ENCODE data around the gene ZNF14. TPM values are rescaled to one million over a fixed set of nuclear protein-coding genes. Genes with fewer than 3 reads are reported as not detected.
"Not testable (repeated sequence)": the region's sequence is repeated elsewhere in the genome, so short reads cannot be mapped to it uniquely, and the experiment has no call there.

Gene ZNF14
- total RNA-seq, 1 donor from 2014 or later, result 3.4 TPM

DNA sequence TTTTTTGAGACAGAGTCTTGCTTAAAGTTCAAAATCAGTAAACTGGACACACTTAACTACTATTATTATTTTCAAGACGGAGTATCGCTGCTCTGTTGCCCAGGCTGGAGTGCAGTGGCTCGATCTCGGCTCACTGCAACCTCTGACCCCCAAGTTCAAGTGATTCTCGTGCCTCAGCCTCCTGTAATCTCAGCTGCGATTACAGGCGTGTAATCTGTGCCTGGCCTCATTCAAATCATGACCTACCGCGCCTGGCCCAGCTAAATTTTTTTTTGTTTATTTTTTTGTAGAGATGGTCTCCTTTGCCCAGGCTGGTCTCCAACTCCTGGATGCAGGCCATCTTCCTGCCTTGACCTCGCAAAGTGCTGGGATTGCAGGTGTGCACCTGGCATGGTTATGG, 41.2 kb downstream of the ZNF14 start:
- TF ChIP-seq, protein P1, sequence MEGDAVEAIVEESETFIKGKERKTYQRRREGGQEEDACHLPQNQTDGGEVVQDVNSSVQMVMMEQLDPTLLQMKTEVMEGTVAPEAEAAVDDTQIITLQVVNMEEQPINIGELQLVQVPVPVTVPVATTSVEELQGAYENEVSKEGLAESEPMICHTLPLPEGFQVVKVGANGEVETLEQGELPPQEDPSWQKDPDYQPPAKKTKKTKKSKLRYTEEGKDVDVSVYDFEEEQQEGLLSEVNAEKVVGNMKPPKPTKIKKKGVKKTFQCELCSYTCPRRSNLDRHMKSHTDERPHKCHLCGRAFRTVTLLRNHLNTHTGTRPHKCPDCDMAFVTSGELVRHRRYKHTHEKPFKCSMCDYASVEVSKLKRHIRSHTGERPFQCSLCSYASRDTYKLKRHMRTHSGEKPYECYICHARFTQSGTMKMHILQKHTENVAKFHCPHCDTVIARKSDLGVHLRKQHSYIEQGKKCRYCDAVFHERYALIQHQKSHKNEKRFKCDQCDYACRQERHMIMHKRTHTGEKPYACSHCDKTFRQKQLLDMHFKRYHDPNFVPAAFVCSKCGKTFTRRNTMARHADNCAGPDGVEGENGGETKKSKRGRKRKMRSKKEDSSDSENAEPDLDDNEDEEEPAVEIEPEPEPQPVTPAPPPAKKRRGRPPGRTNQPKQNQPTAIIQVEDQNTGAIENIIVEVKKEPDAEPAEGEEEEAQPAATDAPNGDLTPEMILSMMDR (IDR thresholded peaks at IDR 0.05), result no peak
- no peak overlapping the region for H3K27ac Mint-ChIP-seq (ENCODE audit: unreplicated experiment)
- peaks cover 3% of the 10 kb centered on the region for H3K9me3 Mint-ChIP-seq (ENCODE audit: low read depth)
- DNase-seq (ENCODE audit: low spot score), result no peak
- H3K4me3 Mint-ChIP-seq (ENCODE audit: unreplicated experiment), result no peak overlapping the region
- peaks cover 4% of the 10 kb centered on the region for H3K36me3 Mint-ChIP-seq (ENCODE audit: low read depth)
- H3K27me3 Mint-ChIP-seq (ENCODE audit: low read depth), result no peaks in the 10 kb centered on the region
- no peaks in the 10 kb centered on the region for H3K4me1 Mint-ChIP-seq (ENCODE audit: low read depth)

DNA sequence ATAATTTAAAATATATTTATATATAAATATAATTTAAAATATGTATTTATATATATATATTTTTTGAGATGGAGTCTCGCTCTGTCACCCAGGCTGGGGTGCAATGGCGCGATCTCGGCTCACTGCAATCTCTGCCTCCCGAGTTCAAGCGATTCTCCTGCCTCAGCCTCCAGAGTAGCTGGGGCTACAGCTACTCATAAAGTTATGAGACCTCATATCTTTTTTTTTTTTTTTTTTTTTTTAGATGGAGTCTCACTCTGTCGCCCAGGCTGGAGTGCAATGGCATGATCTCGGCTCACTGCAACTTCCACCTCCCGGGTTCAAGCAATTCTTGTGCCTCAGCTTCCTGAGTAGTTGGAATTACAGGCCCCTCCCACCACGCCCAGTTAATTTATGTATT, 43.9 kb downstream of the ZNF14 start:
- H3K4me3 Mint-ChIP-seq (ENCODE audit: unreplicated experiment); H3K27ac Mint-ChIP-seq (ENCODE audit: unreplicated experiment); DNase-seq (ENCODE audit: low spot score); H3K4me1 Mint-ChIP-seq (ENCODE audit: low read depth); H3K27me3 Mint-ChIP-seq (ENCODE audit: low read depth); H3K36me3 Mint-ChIP-seq (ENCODE audit: low read depth): not testable (repeated sequence)
- H3K9me3 Mint-ChIP-seq (ENCODE audit: low read depth), result peaks cover 15% of the 10 kb centered on the region

DNA sequence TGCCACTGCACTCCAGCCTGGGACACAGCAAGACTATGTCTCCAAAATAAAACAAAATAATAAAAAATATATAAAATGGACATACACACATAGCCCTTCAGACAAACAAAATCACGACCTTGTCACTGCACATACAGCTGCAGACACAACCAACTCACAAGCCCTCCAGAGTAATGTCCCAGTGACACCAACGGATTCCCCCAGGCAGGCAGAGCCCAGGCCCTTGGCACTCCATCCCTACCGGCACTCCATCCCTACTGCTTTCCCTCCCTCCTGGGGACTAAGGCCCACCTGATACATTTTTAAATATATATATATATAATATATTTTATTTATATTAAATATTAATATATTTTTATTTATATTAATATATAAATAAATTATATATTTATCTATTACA, 45.8 kb downstream of the ZNF14 start:
- TF ChIP-seq, protein P1 (IDR thresholded peaks at IDR 0.05), result no peak
- H3K36me3 Mint-ChIP-seq (ENCODE audit: low read depth), result peaks cover 15% of the 10 kb centered on the region
- no peak overlapping the region for H3K27ac Mint-ChIP-seq (ENCODE audit: unreplicated experiment)
- H3K4me3 Mint-ChIP-seq (ENCODE audit: unreplicated experiment), result no peak overlapping the region
- no peaks in the 10 kb centered on the region for H3K4me1 Mint-ChIP-seq (ENCODE audit: low read depth)
- no peaks in the 10 kb centered on the region for H3K27me3 Mint-ChIP-seq (ENCODE audit: low read depth)
- no peak for DNase-seq (ENCODE audit: low spot score)
- H3K9me3 Mint-ChIP-seq (ENCODE audit: low read depth), result peaks cover 26% of the 10 kb centered on the region

DNA sequence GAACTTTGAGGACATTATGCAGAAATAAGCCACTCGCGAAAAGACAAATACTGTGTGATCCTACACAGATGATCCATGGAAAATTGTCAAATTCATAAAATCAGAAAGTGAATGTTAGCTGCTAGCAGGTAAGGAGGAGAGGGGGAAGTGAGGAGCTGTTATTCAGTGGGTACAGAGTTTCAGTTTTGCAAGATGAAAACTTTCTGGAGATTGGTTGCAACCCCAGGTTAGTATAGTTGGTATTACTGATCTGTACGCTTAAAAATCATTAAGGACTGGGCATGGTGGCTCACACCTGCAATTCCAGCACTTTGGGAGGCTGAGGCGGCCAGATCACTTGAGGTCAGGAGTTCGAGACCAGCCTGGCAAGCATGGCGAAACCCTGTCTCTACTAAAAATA, 46.3 kb downstream of the ZNF14 start:
- DNase-seq (ENCODE audit: low spot score), result no peak
- no peaks in the 10 kb centered on the region for H3K4me1 Mint-ChIP-seq (ENCODE audit: low read depth)
- no peak overlapping the region for H3K27ac Mint-ChIP-seq (ENCODE audit: unreplicated experiment)
- peaks cover 26% of the 10 kb centered on the region for H3K9me3 Mint-ChIP-seq (ENCODE audit: low read depth)
- no peaks in the 10 kb centered on the region for H3K27me3 Mint-ChIP-seq (ENCODE audit: low read depth)
- H3K4me3 Mint-ChIP-seq (ENCODE audit: unreplicated experiment), result no peak overlapping the region
- H3K36me3 Mint-ChIP-seq (ENCODE audit: low read depth), result peaks cover 15% of the 10 kb centered on the region
- TF ChIP-seq, protein P1 (IDR thresholded peaks at IDR 0.05), result no peak

DNA sequence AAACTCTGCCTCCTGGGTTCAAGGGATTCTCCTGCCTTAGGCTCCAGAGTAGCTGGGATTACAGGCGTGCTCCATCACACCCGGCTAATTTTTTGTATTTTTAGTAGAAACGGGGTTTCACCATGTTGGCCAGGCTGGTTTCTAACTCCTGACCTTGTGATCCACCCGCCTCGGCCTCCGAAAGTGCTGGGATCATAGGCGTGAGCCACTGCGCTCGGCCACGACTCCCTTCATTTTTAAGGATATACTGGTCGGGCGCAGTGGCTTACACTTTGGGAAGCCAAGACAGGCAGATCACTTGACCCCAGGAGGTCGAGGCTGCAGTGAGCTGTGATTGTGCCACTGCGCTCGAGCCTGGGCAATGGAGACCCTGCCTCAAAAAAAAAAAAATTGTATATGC, 46.8 kb downstream of the ZNF14 start:
- not testable (repeated sequence) for H3K27me3 Mint-ChIP-seq (ENCODE audit: low read depth); H3K27ac Mint-ChIP-seq (ENCODE audit: unreplicated experiment); H3K4me1 Mint-ChIP-seq (ENCODE audit: low read depth); DNase-seq (ENCODE audit: low spot score); H3K4me3 Mint-ChIP-seq (ENCODE audit: unreplicated experiment)
- H3K36me3 Mint-ChIP-seq (ENCODE audit: low read depth), result peaks cover 20% of the 10 kb centered on the region
- H3K9me3 Mint-ChIP-seq (ENCODE audit: low read depth), result peaks cover 30% of the 10 kb centered on the region

DNA sequence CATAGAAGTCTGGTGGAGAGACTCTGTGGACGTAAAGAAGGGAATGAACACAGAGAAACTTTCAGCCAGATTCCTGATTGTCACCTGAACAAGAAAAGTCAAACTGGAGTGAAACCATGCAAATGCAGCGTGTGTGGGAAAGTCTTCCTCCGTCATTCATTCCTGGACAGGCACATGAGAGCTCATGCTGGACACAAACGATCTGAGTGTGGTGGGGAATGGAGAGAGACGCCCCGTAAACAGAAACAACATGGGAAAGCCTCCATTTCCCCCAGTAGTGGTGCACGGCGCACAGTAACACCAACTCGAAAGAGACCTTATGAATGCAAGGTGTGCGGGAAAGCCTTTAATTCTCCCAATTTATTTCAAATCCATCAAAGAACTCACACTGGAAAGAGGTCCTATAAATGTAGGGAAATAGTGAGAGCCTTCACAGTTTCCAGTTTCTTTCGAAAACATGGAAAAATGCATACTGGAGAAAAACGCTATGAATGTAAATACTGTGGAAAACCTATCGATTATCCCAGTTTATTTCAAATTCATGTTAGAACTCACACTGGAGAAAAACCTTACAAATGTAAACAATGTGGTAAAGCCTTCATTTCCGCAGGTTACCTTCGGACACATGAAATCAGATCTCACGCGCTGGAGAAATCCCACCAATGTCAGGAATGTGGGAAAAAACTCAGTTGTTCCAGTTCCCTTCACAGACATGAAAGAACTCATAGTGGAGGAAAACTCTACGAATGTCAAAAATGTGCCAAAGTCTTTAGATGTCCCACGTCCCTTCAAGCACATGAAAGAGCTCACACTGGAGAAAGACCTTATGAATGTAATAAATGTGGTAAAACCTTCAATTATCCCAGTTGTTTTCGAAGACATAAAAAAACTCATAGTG, 53.5 kb downstream of the ZNF14 start:
- Mint-ChIP-seq H3K9me3 (ENCODE audit: low read depth) (peaks cover 62% of the 10 kb centered on the region), H3K36me3 (ENCODE audit: low read depth) (peaks cover 60% of the 10 kb centered on the region), H3K27me3 (ENCODE audit: low read depth) (no peaks in the 10 kb centered on the region), H3K4me1 (ENCODE audit: low read depth) (no peaks in the 10 kb centered on the region), H3K4me3 (ENCODE audit: unreplicated experiment) (no peak overlapping the region), H3K27ac (ENCODE audit: unreplicated experiment) (no peak overlapping the region)
- no peak for DNase-seq (ENCODE audit: low spot score)
- TF ChIP-seq, protein P1 (IDR thresholded peaks at IDR 0.05), result no peak

Measured in chondrocyte (in vitro differentiated cells).